AG10803 (cell line): Measurements from ENCODE around the gene CCND1.

Experiments used
- DNase-seq: peaks from one replicate; pipeline ENCODE4 v3.0.0; 2010; ENCODE audit warnings: low read depth
- H3K4me3 ChIP-seq: 2 replicates; pipeline ENCODE4 v1.5.1; 2011; ENCODE audit warnings: mild to moderate bottlenecking, low read length, control low read depth
- TF ChIP-seq, protein P1 (sequence below): conservative IDR thresholded peaks from 2 replicates; pipeline ENCODE4 v1.5.1; 2011; ENCODE audit warnings: mild to moderate bottlenecking, low read length, control low read depth, inconsistent platforms

Gene CCND1

DNA sequence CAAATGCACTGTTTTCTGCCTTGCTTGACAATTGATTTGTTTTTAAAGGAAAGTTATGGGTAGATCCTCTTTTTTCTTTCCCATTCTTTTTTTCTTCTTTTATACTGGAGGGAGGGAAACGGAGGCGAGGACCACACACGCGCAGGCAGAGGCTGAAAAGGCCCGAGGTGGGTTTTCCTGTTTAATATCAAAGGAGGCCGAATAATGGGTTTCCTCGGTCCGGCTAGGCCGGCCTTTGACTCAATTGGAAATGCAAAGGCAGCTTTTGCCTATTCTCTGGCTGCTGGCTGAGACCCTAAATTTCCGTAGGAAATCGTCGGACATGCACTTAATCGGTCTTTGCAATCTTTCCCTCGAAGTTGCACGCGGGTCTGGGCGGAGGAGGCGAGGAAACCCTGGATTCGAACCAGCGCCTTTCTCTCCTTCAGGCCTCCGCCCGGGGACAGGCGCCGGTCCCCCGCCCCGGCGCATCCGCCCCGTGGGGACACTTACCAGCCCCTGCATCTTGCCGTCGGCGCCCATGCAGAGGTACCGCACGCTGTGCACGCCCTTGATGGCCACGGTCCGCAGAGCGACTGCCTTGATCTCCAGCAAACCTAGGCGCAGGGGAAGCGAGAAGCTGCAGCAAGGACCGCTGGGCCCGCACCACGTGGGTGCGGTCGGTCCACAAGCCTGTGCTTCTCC lies 62.0 kb downstream of the CCND1 start:
- no peak for DNase-seq
- TF ChIP-seq, protein P1, sequence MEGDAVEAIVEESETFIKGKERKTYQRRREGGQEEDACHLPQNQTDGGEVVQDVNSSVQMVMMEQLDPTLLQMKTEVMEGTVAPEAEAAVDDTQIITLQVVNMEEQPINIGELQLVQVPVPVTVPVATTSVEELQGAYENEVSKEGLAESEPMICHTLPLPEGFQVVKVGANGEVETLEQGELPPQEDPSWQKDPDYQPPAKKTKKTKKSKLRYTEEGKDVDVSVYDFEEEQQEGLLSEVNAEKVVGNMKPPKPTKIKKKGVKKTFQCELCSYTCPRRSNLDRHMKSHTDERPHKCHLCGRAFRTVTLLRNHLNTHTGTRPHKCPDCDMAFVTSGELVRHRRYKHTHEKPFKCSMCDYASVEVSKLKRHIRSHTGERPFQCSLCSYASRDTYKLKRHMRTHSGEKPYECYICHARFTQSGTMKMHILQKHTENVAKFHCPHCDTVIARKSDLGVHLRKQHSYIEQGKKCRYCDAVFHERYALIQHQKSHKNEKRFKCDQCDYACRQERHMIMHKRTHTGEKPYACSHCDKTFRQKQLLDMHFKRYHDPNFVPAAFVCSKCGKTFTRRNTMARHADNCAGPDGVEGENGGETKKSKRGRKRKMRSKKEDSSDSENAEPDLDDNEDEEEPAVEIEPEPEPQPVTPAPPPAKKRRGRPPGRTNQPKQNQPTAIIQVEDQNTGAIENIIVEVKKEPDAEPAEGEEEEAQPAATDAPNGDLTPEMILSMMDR: no peak
- no peak overlapping the region for H3K4me3 ChIP-seq

DNA sequence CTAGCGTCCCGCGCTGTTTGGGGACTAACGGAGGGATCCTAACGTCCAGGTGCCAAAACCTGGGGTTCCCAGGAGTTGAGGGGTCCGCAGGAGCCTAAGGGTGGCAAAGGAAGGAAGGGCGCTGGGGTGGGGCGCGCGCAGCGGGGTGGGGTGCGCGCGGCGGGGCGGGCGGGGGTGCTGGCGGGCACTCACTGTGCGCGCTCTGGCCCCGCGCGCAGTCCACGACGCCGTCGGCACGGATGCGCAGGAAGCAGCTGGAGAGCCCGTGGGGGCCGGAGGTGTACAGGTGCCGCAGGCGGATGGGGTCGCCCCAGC lies 62.5 kb downstream of the CCND1 start:
- H3K4me3 ChIP-seq: no peak overlapping the region
- no peak for DNase-seq
- TF ChIP-seq, protein P1: no peak
